Measurements from ENCODE around the gene TMIGD3.

GRCh38 chr1:111538343-111539025 lies 35.1 kb upstream of the TMIGD3 start:
- TF ChIP-seq, protein P1, sequence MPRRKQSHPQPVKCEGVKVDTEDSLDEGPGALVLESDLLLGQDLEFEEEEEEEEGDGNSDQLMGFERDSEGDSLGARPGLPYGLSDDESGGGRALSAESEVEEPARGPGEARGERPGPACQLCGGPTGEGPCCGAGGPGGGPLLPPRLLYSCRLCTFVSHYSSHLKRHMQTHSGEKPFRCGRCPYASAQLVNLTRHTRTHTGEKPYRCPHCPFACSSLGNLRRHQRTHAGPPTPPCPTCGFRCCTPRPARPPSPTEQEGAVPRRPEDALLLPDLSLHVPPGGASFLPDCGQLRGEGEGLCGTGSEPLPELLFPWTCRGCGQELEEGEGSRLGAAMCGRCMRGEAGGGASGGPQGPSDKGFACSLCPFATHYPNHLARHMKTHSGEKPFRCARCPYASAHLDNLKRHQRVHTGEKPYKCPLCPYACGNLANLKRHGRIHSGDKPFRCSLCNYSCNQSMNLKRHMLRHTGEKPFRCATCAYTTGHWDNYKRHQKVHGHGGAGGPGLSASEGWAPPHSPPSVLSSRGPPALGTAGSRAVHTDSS (tag by site-specific recombination; IDR thresholded peaks at IDR 0.05): no peak
- TF ChIP-seq ZNF626 (tag by site-specific recombination; IDR thresholded peaks at IDR 0.05) (no peak), ZSCAN23 (tag by site-specific recombination; IDR thresholded peaks at IDR 0.05) (no peak), ZNF521 (tag by site-specific recombination; IDR thresholded peaks at IDR 0.05) (no peak), ZNF561 (tag by site-specific recombination; IDR thresholded peaks at IDR 0.05; ENCODE audit: borderline replicate concordance) (no peak), ZNF350 (tag by site-specific recombination; IDR thresholded peaks at IDR 0.05) (no peak), ZNF791 (tag by site-specific recombination; IDR thresholded peaks at IDR 0.05) (no peak), ZNF785 (tag by site-specific recombination; IDR thresholded peaks at IDR 0.05) (no peak), ZNF580 (tag by site-specific recombination; IDR thresholded peaks at IDR 0.05) (no peak), ZNF175 (tag by site-specific recombination; IDR thresholded peaks at IDR 0.05) (no peak)
- TF ChIP-seq, protein P2, sequence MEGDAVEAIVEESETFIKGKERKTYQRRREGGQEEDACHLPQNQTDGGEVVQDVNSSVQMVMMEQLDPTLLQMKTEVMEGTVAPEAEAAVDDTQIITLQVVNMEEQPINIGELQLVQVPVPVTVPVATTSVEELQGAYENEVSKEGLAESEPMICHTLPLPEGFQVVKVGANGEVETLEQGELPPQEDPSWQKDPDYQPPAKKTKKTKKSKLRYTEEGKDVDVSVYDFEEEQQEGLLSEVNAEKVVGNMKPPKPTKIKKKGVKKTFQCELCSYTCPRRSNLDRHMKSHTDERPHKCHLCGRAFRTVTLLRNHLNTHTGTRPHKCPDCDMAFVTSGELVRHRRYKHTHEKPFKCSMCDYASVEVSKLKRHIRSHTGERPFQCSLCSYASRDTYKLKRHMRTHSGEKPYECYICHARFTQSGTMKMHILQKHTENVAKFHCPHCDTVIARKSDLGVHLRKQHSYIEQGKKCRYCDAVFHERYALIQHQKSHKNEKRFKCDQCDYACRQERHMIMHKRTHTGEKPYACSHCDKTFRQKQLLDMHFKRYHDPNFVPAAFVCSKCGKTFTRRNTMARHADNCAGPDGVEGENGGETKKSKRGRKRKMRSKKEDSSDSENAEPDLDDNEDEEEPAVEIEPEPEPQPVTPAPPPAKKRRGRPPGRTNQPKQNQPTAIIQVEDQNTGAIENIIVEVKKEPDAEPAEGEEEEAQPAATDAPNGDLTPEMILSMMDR (tag by site-specific recombination; IDR thresholded peaks at IDR 0.05): no peak
- TF ChIP-seq, protein P3, sequence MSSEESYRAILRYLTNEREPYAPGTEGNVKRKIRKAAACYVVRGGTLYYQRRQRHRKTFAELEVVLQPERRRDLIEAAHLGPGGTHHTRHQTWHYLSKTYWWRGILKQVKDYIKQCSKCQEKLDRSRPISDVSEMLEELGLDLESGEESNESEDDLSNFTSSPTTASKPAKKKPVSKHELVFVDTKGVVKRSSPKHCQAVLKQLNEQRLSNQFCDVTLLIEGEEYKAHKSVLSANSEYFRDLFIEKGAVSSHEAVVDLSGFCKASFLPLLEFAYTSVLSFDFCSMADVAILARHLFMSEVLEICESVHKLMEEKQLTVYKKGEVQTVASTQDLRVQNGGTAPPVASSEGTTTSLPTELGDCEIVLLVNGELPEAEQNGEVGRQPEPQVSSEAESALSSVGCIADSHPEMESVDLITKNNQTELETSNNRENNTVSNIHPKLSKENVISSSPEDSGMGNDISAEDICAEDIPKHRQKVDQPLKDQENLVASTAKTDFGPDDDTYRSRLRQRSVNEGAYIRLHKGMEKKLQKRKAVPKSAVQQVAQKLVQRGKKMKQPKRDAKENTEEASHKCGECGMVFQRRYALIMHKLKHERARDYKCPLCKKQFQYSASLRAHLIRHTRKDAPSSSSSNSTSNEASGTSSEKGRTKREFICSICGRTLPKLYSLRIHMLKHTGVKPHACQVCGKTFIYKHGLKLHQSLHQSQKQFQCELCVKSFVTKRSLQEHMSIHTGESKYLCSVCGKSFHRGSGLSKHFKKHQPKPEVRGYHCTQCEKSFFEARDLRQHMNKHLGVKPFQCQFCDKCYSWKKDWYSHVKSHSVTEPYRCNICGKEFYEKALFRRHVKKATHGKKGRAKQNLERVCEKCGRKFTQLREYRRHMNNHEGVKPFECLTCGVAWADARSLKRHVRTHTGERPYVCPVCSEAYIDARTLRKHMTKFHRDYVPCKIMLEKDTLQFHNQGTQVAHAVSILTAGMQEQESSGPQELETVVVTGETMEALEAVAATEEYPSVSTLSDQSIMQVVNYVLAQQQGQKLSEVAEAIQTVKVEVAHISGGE (tag by site-specific recombination; conservative IDR thresholded peaks at IDR 0.05; ENCODE audit: low read depth): no peak
- TF ChIP-seq, protein P4, sequence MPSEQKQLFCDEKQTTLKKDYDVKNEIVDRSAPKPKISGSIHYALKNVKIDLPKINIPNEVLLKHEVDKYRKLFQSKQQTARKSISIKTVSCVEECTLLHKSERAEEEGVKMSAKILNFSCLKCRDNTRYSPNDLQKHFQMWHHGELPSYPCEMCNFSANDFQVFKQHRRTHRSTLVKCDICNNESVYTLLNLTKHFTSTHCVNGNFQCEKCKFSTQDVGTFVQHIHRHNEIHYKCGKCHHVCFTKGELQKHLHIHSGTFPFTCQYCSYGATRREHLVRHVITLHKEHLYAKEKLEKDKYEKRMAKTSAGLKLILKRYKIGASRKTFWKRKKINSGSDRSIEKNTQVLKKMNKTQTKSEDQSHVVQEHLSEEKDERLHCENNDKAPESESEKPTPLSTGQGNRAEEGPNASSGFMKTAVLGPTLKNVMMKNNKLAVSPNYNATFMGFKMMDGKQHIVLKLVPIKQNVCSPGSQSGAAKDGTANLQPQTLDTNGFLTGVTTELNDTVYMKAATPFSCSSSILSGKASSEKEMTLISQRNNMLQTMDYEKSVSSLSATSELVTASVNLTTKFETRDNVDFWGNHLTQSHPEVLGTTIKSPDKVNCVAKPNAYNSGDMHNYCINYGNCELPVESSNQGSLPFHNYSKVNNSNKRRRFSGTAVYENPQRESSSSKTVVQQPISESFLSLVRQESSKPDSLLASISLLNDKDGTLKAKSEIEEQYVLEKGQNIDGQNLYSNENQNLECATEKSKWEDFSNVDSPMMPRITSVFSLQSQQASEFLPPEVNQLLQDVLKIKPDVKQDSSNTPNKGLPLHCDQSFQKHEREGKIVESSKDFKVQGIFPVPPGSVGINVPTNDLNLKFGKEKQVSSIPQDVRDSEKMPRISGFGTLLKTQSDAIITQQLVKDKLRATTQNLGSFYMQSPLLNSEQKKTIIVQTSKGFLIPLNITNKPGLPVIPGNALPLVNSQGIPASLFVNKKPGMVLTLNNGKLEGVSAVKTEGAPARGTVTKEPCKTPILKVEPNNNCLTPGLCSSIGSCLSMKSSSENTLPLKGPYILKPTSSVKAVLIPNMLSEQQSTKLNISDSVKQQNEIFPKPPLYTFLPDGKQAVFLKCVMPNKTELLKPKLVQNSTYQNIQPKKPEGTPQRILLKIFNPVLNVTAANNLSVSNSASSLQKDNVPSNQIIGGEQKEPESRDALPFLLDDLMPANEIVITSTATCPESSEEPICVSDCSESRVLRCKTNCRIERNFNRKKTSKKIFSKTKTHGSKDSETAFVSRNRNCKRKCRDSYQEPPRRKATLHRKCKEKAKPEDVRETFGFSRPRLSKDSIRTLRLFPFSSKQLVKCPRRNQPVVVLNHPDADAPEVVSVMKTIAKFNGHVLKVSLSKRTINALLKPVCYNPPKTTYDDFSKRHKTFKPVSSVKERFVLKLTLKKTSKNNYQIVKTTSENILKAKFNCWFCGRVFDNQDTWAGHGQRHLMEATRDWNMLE (tag by site-specific recombination; conservative IDR thresholded peaks at IDR 0.05; ENCODE audit: low read depth): no peak

All from HEK293 (cell line).